Measurements from ENCODE around the gene HECTD3. TPM values are rescaled to one million over a fixed set of nuclear protein-coding genes. Genes with fewer than 3 reads are reported as not detected.

Gene HECTD3
- total RNA-seq, 1 experiment from 2014 or later = 25.5 TPM

GRCh38 chr1:44995467-44996238 lies 15.5 kb downstream of the HECTD3 start:
- ChIA-PET POLR2A (no interaction called here), CTCF (no interaction called here), RAD21 (ENCODE audit: low non-redundant PET in 1 of 2, low total read pairs in 2 of 2, uncharacterized antibody in 2 of 2, unreplicated experiment in 2 of 2) (no interaction called here)
- no peak overlapping the region for H3K4me2 ChIP-seq (ENCODE audit: low read length)
- ATAC-seq (no peak), DNase-seq (ENCODE audit: low read depth, low spot score) (no peak)
- no peak overlapping the region for H2AFZ ChIP-seq (ENCODE audit: low read depth, low read length, poor library complexity, severe bottlenecking)
- no peaks in the 10 kb centered on the region for H3K79me2 ChIP-seq (ENCODE audit: insufficient read depth, low read length)
- H3K4me1 ChIP-seq (ENCODE audit: control insufficient read depth in 1 of 2, insufficient read depth in 2 of 2, low read length in 2 of 2) = no peaks in the 10 kb centered on the region
- H3K36me3 ChIP-seq (ENCODE audit: control insufficient read depth in 1 of 2, insufficient read depth in 2 of 2, low read length in 2 of 2) = no peaks in the 10 kb centered on the region
- H3K27ac ChIP-seq (ENCODE audit: low read depth, low read length) = no peak overlapping the region
- no peak overlapping the region for H3K9ac ChIP-seq (ENCODE audit: low read length)
- no peak overlapping the region for H3K4me3 ChIP-seq (replicated peaks in 1 of 2; ENCODE audit: low read depth in 1 of 2, low read length in 2 of 2)
- no peaks in the 10 kb centered on the region for H3K9me3 ChIP-seq (ENCODE audit: control insufficient read depth in 1 of 2, insufficient read depth in 1 of 2, low read depth in 1 of 2, low read length in 2 of 2)
- no TSS peak for BruUV-seq (replicated peaks)
- no peaks in the 10 kb centered on the region for H3K27me3 ChIP-seq (ENCODE audit: insufficient read depth, low read length)
- intact Hi-C loops (cut with micrococcal nuclease) = no loop called here
- no peaks in the 10 kb centered on the region for H4K20me1 ChIP-seq (ENCODE audit: insufficient read depth)
- H3K9me2 ChIP-seq (ENCODE audit: insufficient read depth) = no peaks in the 10 kb centered on the region
- TF ChIP-seq ZBTB33 (IDR thresholded peaks at IDR 0.05; ENCODE audit: extremely low read depth, insufficient replicate concordance, low read length) = no peak
- TF ChIP-seq SRF (IDR thresholded peaks at IDR 0.05; ENCODE audit: low read depth) = no peak
- TF ChIP-seq RAD21 (IDR thresholded peaks at IDR 0.05; ENCODE audit: low read depth) = no peak
- no peak for TF ChIP-seq EZH2 (IDR thresholded peaks at IDR 0.05)
- no peak for TF ChIP-seq CBX3 (IDR thresholded peaks at IDR 0.05; ENCODE audit: low read depth)
- TF ChIP-seq ELF1 (IDR thresholded peaks at IDR 0.05; ENCODE audit: borderline replicate concordance, low read depth) = no peak
- no peak for TF ChIP-seq JUND (IDR thresholded peaks at IDR 0.05)
- TF ChIP-seq CEBPB (IDR thresholded peaks at IDR 0.05; ENCODE audit: low read depth) = no peak
- TF ChIP-seq ZNF274 (IDR thresholded peaks at IDR 0.05; ENCODE audit: low read depth, low read length) = no peak
- no peak for TF ChIP-seq FOSL1 (IDR thresholded peaks at IDR 0.05; ENCODE audit: low read depth)
- no peak for TF ChIP-seq ZFX (IDR thresholded peaks at IDR 0.05)
- TF ChIP-seq SP1 (IDR thresholded peaks at IDR 0.05; ENCODE audit: low read depth) = no peak

Measured in HCT116 (cell line).